K562 (cell line): ENCODE results near the gene CUL5. TPM values are rescaled to one million over a fixed set of nuclear protein-coding genes. Genes with fewer than 3 reads are reported as not detected.

Experiments used
- ATAC-seq: fragments of 200-7000 bp; cut with Tn5 transposase; 3 replicates; pipeline ENCODE4 v1.9.1; 2020; ENCODE audit warnings: moderate library complexity
- BruUV-seq: library from RNA; stranded (reverse); fragments of 400-500 nt; replicated peaks from 2 replicates; lab custom pipeline; 2021; lab: Mats Ljungman, UMichigan
- CTCF ChIA-PET: fragments of 300-600 bp; formaldehyde crosslinking; extraction: SDS; loops from one replicate; lab custom pipeline; 2021; ENCODE audit warnings: low intra/inter-chr PET ratio; lab: Yijun Ruan, JAX
- POLR2A ChIA-PET: fragments of 300-600, 350-650 bp; sonication (Branson Sonifier 250); formaldehyde crosslinking; extraction: SDS; loops from one replicate; lab custom pipeline; 2021; ENCODE audit warnings: antibody characterized with exemption, inconsistent platforms; lab: Yijun Ruan, JAX
- DNase-seq, 4 experiments: peaks; one replicate each; pipeline versions ENCODE4 v3.0.0 to v3.0.0-alpha.2; 2011 to 2018; ENCODE audit warnings: low spot score in 3 of 4, mixed read lengths in 3 of 4; ENCODE audit errors: extremely low read depth in 1 of 4
- FAIRE-seq: peaks from 2 replicates; lab custom pipeline; 2011; peaks lifted over from hg19 to GRCh38; lab: Jason Lieb, UNC
- H2AFZ ChIP-seq: 2 replicates; pipeline ENCODE4 v1.6.0; 2011; ENCODE audit warnings: low read depth, low read length, control low read depth, inconsistent platforms
- H3K27ac ChIP-seq: fragments of 200-600 bp; 3 replicates; pipeline ENCODE4 v1.8.0; 2011; ENCODE audit warnings: low read depth, mild to moderate bottlenecking, control low read depth, inconsistent platforms, low read length, moderate library complexity, mixed read lengths; ENCODE audit errors: extremely low read depth
- H3K27me3 ChIP-seq, 2 experiments: fragments of 300-600 bp in 1 of 2; 2 replicates in 1 of 2; 3 replicates in 1 of 2; pipeline versions ENCODE4 v1.6.0 to v1.8.0; 2011; ENCODE audit warnings: inconsistent platforms in 2 of 2, low read length in 2 of 2, mild to moderate bottlenecking in 1 of 2, mixed read lengths in 1 of 2, moderate library complexity in 1 of 2; ENCODE audit not compliant: control insufficient read depth in 2 of 2, insufficient read depth in 2 of 2
- H3K36me3 ChIP-seq: fragments of 300-600 bp; 3 replicates; pipeline ENCODE4 v1.8.0; 2011; ENCODE audit warnings: mild to moderate bottlenecking, low read length, inconsistent platforms; ENCODE audit not compliant: control insufficient read depth, insufficient read depth
- H3K4me1 ChIP-seq, 2 experiments: fragments of 200-600 bp in 1 of 2; replicated peaks in 1 of 2; 2 replicates in 1 of 2; 3 replicates in 1 of 2; pipeline versions ENCODE4 v1.5.1 to v1.8.0; 2011; ENCODE audit warnings: inconsistent platforms in 2 of 2, low read length in 2 of 2, mild to moderate bottlenecking in 1 of 2, mixed read lengths in 1 of 2, moderate library complexity in 1 of 2; ENCODE audit not compliant: control insufficient read depth in 2 of 2, insufficient read depth in 2 of 2
- H3K4me2 ChIP-seq: 2 replicates; pipeline ENCODE4 v1.6.1; 2011; ENCODE audit warnings: low read length, control low read depth, inconsistent platforms, mixed read lengths; ENCODE audit not compliant: insufficient read depth
- H3K4me3 ChIP-seq: fragments of 200-600 bp; sonication (generic), shearing (Covaris generic); 2 replicates; pipeline ENCODE4 v1.5.1; 2016; ENCODE audit warnings: control low read depth, inconsistent platforms
- H3K79me2 ChIP-seq: fragments of 200-600 bp; 3 replicates; pipeline ENCODE4 v1.8.0; 2011; ENCODE audit warnings: low read length, inconsistent platforms; ENCODE audit not compliant: control insufficient read depth, insufficient read depth
- H3K9ac ChIP-seq, 2 experiments: 2 replicates each; pipeline versions ENCODE4 v1.6.0 to v1.6.1; 2011; ENCODE audit warnings: low read depth in 2 of 2, low read length in 2 of 2, control low read depth in 1 of 2, inconsistent platforms in 1 of 2, mild to moderate bottlenecking in 1 of 2, mixed read lengths in 1 of 2; ENCODE audit not compliant: insufficient read depth in 1 of 2
- H3K9me1 ChIP-seq: one replicate; pipeline ENCODE4 v1.6.0; 2011; ENCODE audit warnings: inconsistent platforms, mild to moderate bottlenecking, low read length, moderate library complexity; ENCODE audit not compliant: control insufficient read depth, insufficient read depth
- H3K9me3 ChIP-seq: replicated peaks from 2 replicates; pipeline ENCODE4 v1.5.1; 2011; ENCODE audit warnings: low read depth, low read length, inconsistent platforms; ENCODE audit not compliant: control insufficient read depth, insufficient read depth
- H4K20me1 ChIP-seq: replicated peaks from 2 replicates; pipeline ENCODE4 v1.6.1; 2011; ENCODE audit warnings: low read length, inconsistent platforms, mixed read lengths; ENCODE audit not compliant: control insufficient read depth, insufficient read depth
- ARNT ChIP-seq, 2 experiments: fragments of 450-650 bp; IDR thresholded peaks; 2 replicates each; pipeline ENCODE4 v1.6.1; 2016; ENCODE audit warnings: mild to moderate bottlenecking in 1 of 2
- BMI1 ChIP-seq: fragments of 150-350 bp; IDR thresholded peaks from 2 replicates; pipeline ENCODE4 v1.6.1; 2014; ENCODE audit warnings: low read length
- HDAC1 ChIP-seq, 2 experiments: fragments of 450-650 bp; IDR thresholded peaks; 2 replicates each; pipeline ENCODE4 v1.6.1; 2016 to 2017; ENCODE audit warnings: inconsistent platforms in 1 of 2, mild to moderate bottlenecking in 1 of 2, moderate library complexity in 1 of 2
- KLF1 ChIP-seq: fragments of 450-650 bp; IDR thresholded peaks from 2 replicates; pipeline ENCODE4 v1.6.1; 2016; ENCODE audit warnings: missing genetic modification characterization, missing compliant biosample characterization
- KLF10 ChIP-seq: fragments of 250-450 bp; sonication (Bioruptor Pico); IDR thresholded peaks from 2 replicates; pipeline ENCODE4 v1.6.1; 2021; ENCODE audit warnings: matching md5 sums
- MXI1 ChIP-seq: IDR thresholded peaks from 2 replicates; pipeline ENCODE4 v1.6.1; 2011; ENCODE audit warnings: low read depth, mild to moderate bottlenecking, improper control_type of control experiment, low read length
- NBN ChIP-seq: fragments of 450-650 bp; IDR thresholded peaks from 2 replicates; pipeline ENCODE4 v1.6.1; 2016; ENCODE audit warnings: low read depth, mild to moderate bottlenecking
- NUFIP1 ChIP-seq: fragments of 450-650 bp; IDR thresholded peaks from 2 replicates; pipeline ENCODE4 v1.6.1; 2018; ENCODE audit not compliant: partially characterized antibody
- POLR2H ChIP-seq: IDR thresholded peaks from 2 replicates; pipeline ENCODE4 v1.6.1; 2016; ENCODE audit warnings: missing genetic modification characterization, low read depth, mild to moderate bottlenecking, control low read depth, missing compliant biosample characterization, moderate library complexity
- SMARCC2 ChIP-seq: fragments of 450-650 bp; IDR thresholded peaks from 2 replicates; pipeline ENCODE4 v1.6.1; 2017; ENCODE audit warnings: antibody characterized with exemption, moderate library complexity, mild to moderate bottlenecking, low read depth
- SPI1 ChIP-seq: IDR thresholded peaks from 2 replicates; pipeline ENCODE4 v1.6.1; 2011; ENCODE audit warnings: low read depth, low read length, control low read depth, borderline replicate concordance
- ZNF584 ChIP-seq: fragments of 200-800 bp; sonication (Bioruptor generic); IDR thresholded peaks from 2 replicates; pipeline ENCODE4 v1.6.1; 2016; ENCODE audit warnings: low read depth, mild to moderate bottlenecking, missing genetic modification characterization, missing compliant biosample characterization
- in situ Hi-C: fragments of 300-500 bp; cut with MboI; formaldehyde crosslinking; loops from 4 replicates; pipeline ENCODE4 v1.15.0; 2018; ENCODE audit warnings: inconsistent platforms, mixed read lengths
- intact Hi-C: fragments of 100-400 bp; cut with micrococcal nuclease; formaldehyde crosslinking; loops from 2 replicates; pipeline ENCODE4 v1.14.2; 2022
- polyA plus RNA-seq, 8 experiments: library from polyadenylated mRNA; depleted of rRNA in 4 of 8; stranded (reverse) in 5 of 8; unstranded in 3 of 8; fragments of >200 nt; fragmentation: Nextera tagmentation in 2 of 8; fragmentation: Illumina TruSeq in 1 of 8; extraction: Ambion mirVana in 2 of 8; extraction: Trizol in 1 of 8; gene quantifications; 2 replicates each; pipeline versions ENCODE4 v1.2.1 to v1.2.3, GENCODE V29; 2011 to 2014; ENCODE audit warnings: inconsistent platforms in 1 of 8, missing spikeins in 1 of 8
- total RNA-seq, 7 experiments: library from RNA; depleted of rRNA in 6 of 7; stranded (reverse); fragments of >200 nt in 6 of 7; fragmentation: Illumina TruSeq in 2 of 7; extraction: Trizol in 2 of 7; gene quantifications; 2 replicates each; pipeline versions ENCODE4 v1.2.1 to v1.2.3, GENCODE V29; 2011 to 2021; ENCODE audit warnings: low replicate concordance in 1 of 7
- TF ChIP-seq, protein P1 (sequence below): fragments of 450-650 bp; IDR thresholded peaks from 2 replicates; pipeline ENCODE4 v1.6.1; 2014; ENCODE audit warnings: low read depth, mild to moderate bottlenecking, moderate library complexity, borderline replicate concordance
- TF ChIP-seq, protein P2 (sequence below): fragments of 250-450 bp; sonication (Bioruptor Pico); IDR thresholded peaks from 2 replicates; pipeline ENCODE4 v1.9.0; 2021; ENCODE audit warnings: mild to moderate bottlenecking
- TF ChIP-seq, protein P3 (sequence below): fragments of 250-450 bp; sonication (Bioruptor Pico); IDR thresholded peaks from 2 replicates; pipeline ENCODE4 v1.5.0; 2021; ENCODE audit warnings: mild to moderate bottlenecking, borderline replicate concordance
- TF ChIP-seq, protein P4 (sequence below): fragments of 150-350 bp; IDR thresholded peaks from 2 replicates; pipeline ENCODE4 v1.6.1; 2014; ENCODE audit warnings: low read depth, mild to moderate bottlenecking, low read length, borderline replicate concordance

CUL5 gene
- total and polyA plus RNA-seq, 9 of the 15 experiments (the other 6 are each of a cell fraction or from before 2014, with no cell fraction given): 14.3 to 45.9 (median 23.0) TPM

DNA sequence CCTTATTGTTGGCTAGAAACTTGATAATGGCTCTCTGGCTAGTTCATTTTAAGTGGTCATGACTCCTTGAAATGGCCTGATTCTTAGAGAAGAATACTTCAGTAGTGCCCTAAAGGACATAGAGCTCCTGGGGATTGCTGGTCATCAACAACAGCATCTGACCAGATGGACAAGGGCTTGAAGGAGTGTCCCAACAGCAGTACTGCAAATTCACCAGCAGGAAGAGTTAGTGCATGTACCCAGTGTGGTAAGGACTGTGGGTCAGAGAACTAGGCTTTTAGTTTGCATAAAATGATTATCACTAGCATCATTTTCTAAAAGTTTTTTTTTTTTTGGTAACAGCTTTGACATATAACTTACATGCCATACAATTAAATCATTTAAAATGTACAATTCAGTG is 39.5 kb upstream of the CUL5 start:
- Histone ChIP-seq H4K20me1 (no peaks in the 10 kb centered on the region), H3K36me3 (no peaks in the 10 kb centered on the region), H3K79me2 (no peaks in the 10 kb centered on the region), H3K9ac (no peak overlapping the region), H3K27ac (no peak overlapping the region), H2AFZ (no peak overlapping the region), H3K4me3 (no peak overlapping the region), H3K27me3 (peaks cover 3 to 15% of the 10 kb centered on the region in 2 experiments; a peak in 3 of 5 replicates), H3K9me1 (no peaks in the 10 kb centered on the region), H3K4me2 (no peak overlapping the region), H3K9me3 (no peaks in the 10 kb centered on the region), H3K4me1 (no peaks in the 10 kb centered on the region)
- CTCF ChIA-PET: no interaction called here
- DNase-seq (peak; percentile 10 to 40 (median 26)), ATAC-seq (peak; percentile 92), FAIRE-seq (peak; percentile 73)
- BruUV-seq: no TSS peak
- in situ Hi-C loops: no loop called here
- intact Hi-C loops: no loop called here
- POLR2A ChIA-PET: interaction anchor here (1.1 to 2.4 kb wide), 2 partner anchors 8 to 12 kb away, joined by 3 to 6 read pairs; no protein-coding TSS in a partner anchor
- no peak for TF ChIP-seq MXI1
- no peak for TF ChIP-seq ZNF584 (CRISPR knock-in tag)
- TF ChIP-seq, protein P1, sequence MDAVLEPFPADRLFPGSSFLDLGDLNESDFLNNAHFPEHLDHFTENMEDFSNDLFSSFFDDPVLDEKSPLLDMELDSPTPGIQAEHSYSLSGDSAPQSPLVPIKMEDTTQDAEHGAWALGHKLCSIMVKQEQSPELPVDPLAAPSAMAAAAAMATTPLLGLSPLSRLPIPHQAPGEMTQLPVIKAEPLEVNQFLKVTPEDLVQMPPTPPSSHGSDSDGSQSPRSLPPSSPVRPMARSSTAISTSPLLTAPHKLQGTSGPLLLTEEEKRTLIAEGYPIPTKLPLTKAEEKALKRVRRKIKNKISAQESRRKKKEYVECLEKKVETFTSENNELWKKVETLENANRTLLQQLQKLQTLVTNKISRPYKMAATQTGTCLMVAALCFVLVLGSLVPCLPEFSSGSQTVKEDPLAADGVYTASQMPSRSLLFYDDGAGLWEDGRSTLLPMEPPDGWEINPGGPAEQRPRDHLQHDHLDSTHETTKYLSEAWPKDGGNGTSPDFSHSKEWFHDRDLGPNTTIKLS: no peak
- TF ChIP-seq BMI1: no peak
- no peak for TF ChIP-seq NBN
- TF ChIP-seq, protein P2, sequence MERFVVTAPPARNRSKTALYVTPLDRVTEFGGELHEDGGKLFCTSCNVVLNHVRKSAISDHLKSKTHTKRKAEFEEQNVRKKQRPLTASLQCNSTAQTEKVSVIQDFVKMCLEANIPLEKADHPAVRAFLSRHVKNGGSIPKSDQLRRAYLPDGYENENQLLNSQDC: no peak
- TF ChIP-seq SMARCC2: no peak
- TF ChIP-seq SPI1: no peak
- no peak for TF ChIP-seq ARNT (IDR thresholded peaks at IDR 0.05)
- no peak for TF ChIP-seq KLF10 (CRISPR knock-in tag)
- no peak for TF ChIP-seq NUFIP1
- TF ChIP-seq, protein P3, sequence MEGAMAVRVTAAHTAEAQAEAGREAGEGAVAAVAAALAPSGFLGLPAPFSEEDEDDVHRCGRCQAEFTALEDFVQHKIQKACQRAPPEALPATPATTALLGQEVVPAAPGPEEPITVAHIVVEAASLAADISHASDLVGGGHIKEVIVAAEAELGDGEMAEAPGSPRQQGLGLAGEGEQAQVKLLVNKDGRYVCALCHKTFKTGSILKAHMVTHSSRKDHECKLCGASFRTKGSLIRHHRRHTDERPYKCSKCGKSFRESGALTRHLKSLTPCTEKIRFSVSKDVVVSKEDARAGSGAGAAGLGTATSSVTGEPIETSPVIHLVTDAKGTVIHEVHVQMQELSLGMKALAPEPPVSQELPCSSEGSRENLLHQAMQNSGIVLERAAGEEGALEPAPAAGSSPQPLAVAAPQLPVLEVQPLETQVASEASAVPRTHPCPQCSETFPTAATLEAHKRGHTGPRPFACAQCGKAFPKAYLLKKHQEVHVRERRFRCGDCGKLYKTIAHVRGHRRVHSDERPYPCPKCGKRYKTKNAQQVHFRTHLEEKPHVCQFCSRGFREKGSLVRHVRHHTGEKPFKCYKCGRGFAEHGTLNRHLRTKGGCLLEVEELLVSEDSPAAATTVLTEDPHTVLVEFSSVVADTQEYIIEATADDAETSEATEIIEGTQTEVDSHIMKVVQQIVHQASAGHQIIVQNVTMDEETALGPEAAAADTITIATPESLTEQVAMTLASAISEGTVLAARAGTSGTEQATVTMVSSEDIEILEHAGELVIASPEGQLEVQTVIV (CRISPR knock-in tag): no peak
- TF ChIP-seq, protein P4, sequence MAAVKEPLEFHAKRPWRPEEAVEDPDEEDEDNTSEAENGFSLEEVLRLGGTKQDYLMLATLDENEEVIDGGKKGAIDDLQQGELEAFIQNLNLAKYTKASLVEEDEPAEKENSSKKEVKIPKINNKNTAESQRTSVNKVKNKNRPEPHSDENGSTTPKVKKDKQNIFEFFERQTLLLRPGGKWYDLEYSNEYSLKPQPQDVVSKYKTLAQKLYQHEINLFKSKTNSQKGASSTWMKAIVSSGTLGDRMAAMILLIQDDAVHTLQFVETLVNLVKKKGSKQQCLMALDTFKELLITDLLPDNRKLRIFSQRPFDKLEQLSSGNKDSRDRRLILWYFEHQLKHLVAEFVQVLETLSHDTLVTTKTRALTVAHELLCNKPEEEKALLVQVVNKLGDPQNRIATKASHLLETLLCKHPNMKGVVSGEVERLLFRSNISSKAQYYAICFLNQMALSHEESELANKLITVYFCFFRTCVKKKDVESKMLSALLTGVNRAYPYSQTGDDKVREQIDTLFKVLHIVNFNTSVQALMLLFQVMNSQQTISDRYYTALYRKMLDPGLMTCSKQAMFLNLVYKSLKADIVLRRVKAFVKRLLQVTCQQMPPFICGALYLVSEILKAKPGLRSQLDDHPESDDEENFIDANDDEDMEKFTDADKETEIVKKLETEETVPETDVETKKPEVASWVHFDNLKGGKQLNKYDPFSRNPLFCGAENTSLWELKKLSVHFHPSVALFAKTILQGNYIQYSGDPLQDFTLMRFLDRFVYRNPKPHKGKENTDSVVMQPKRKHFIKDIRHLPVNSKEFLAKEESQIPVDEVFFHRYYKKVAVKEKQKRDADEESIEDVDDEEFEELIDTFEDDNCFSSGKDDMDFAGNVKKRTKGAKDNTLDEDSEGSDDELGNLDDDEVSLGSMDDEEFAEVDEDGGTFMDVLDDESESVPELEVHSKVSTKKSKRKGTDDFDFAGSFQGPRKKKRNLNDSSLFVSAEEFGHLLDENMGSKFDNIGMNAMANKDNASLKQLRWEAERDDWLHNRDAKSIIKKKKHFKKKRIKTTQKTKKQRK: no peak
- TF ChIP-seq HDAC1 (IDR thresholded peaks at IDR 0.05): no peak
- no peak for TF ChIP-seq KLF1
- no peak for TF ChIP-seq POLR2H (tag)
